Suprapubic skin (tissue), 4 donors: ENCODE results near the gene SBK1. TPM values are rescaled to one million over a fixed set of nuclear protein-coding genes. Genes with fewer than 3 reads are reported as not detected.

Experiments
- DNase-seq, 2 donors: peaks; one replicate each; pipeline ENCODE4 v3.0.0-alpha.2; 2019; ENCODE audit warnings: low spot score in 2 of 2
- H3K27ac ChIP-seq: fragments of 200-600 bp; sonication (generic); one replicate; pipeline ENCODE4 v1.5.1; 2019
- H3K27me3 ChIP-seq: fragments of 200-600 bp; sonication (generic); one replicate; pipeline ENCODE4 v1.5.1; 2019
- H3K36me3 ChIP-seq: fragments of 200-600 bp; sonication (generic); one replicate; pipeline ENCODE4 v1.5.1; 2019
- H3K4me1 ChIP-seq: fragments of 200-600 bp; sonication (generic); one replicate; pipeline ENCODE4 v1.5.1; 2019
- H3K4me3 ChIP-seq: fragments of 200-600 bp; sonication (generic); one replicate; pipeline ENCODE4 v1.5.1; 2019; ENCODE audit warnings: mild to moderate bottlenecking
- H3K9me3 ChIP-seq: fragments of 200-600 bp; sonication (generic); one replicate; pipeline ENCODE4 v1.5.1; 2019
- EP300 ChIP-seq: sonication (generic); formaldehyde crosslinking; IDR thresholded peaks from one replicate; pipeline ENCODE4 v1.6.1; 2017; ENCODE audit warnings: antibody characterized with exemption
- POLR2A ChIP-seq, 2 donors: fragments of 450-650 bp; IDR thresholded peaks; one replicate each; pipeline ENCODE4 v1.6.1; 2017; ENCODE audit warnings: antibody characterized with exemption in 2 of 2, mild to moderate bottlenecking in 2 of 2, moderate library complexity in 2 of 2
- POLR2AphosphoS5 ChIP-seq, 3 donors: sonication (generic); formaldehyde crosslinking; IDR thresholded peaks; one replicate each; pipeline ENCODE4 v1.6.1; 2017; ENCODE audit warnings: antibody characterized with exemption in 3 of 3
- WGBS: methylation state at CpG from one replicate; pipeline ENCODE4 v1.1.5; 2018; 5-methylcytosine and 5-hydroxymethylcytosine counted together
- total RNA-seq, 4 donors: library from RNA; depleted of rRNA; stranded (reverse); fragments of >200 nt; gene quantifications; one replicate each; pipeline ENCODE4 v1.1.0, GENCODE V29; 2016
- TF ChIP-seq, protein P1 (sequence below), 2 donors: fragments of 200-600 bp in 1 of 2; fragments of 450-650 bp in 1 of 2; sonication (generic) in 1 of 2; IDR thresholded peaks; one replicate each; pipeline ENCODE4 v1.5.1; 2016 to 2019; ENCODE audit warnings: antibody characterized with exemption in 2 of 2, mild to moderate bottlenecking in 1 of 2, moderate library complexity in 1 of 2

The SBK1 gene
- total RNA-seq, 4 donors from 2014 or later = 0.49 to 2.7 (median 2.2) TPM

DNA sequence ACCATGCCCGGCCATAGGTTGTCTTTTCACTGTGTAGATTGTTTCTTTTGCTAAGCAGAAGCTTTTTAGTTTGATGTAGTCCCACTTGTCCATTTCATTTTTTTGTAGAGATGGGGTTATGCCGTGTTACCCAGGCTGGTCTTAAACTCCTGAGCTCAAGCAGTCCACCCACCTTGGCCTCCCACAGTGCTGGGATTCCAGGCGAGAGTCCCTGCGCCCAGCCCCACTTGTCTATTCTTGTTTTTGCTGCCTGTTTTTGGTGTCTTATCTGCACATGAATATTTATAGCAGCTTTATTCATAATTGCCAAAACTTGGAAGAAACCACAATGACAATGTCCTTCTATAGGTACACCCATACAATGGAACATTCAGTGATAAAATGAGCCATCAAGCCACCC lies 18.8 kb upstream of the SBK1 start:
- Histone ChIP-seq H3K9me3 (no peaks in the 10 kb centered on the region), H3K27ac (no peak overlapping the region), H3K4me1 (peaks cover 8% of the 10 kb centered on the region), H3K4me3 (no peak overlapping the region), H3K36me3 (no peaks in the 10 kb centered on the region), H3K27me3 (peaks cover 20% of the 10 kb centered on the region)
- DNase-seq = no peak
- 52% methylated on average over 4 of the region's 4 CpGs for WGBS
- TF ChIP-seq POLR2A (IDR thresholded peaks at IDR 0.05) = no peak
- TF ChIP-seq POLR2AphosphoS5 (IDR thresholded peaks at IDR 0.05) = no peak
- no peak for TF ChIP-seq EP300
- TF ChIP-seq, protein P1, sequence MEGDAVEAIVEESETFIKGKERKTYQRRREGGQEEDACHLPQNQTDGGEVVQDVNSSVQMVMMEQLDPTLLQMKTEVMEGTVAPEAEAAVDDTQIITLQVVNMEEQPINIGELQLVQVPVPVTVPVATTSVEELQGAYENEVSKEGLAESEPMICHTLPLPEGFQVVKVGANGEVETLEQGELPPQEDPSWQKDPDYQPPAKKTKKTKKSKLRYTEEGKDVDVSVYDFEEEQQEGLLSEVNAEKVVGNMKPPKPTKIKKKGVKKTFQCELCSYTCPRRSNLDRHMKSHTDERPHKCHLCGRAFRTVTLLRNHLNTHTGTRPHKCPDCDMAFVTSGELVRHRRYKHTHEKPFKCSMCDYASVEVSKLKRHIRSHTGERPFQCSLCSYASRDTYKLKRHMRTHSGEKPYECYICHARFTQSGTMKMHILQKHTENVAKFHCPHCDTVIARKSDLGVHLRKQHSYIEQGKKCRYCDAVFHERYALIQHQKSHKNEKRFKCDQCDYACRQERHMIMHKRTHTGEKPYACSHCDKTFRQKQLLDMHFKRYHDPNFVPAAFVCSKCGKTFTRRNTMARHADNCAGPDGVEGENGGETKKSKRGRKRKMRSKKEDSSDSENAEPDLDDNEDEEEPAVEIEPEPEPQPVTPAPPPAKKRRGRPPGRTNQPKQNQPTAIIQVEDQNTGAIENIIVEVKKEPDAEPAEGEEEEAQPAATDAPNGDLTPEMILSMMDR (IDR thresholded peaks at IDR 0.05) = no peak

DNA sequence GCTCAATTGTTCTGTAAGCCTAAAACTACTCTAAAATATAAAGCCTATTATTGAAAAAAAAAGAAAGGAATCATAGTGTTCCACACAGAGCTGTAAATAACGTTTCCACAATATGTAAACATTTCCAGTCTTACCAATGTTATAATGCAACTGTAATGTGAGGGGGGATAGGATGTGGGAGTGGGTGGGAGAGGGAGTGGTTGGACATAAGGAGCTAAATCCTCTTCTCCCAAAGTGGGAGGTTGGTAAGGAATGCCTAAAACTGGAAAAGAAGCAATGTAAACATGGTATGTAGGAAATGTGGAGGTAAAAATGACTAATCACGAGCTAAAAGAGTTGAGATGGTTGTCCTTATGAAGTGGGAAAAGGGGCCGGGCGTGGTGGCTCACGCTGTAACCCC lies 17.6 kb upstream of the SBK1 start:
- H3K36me3 ChIP-seq = no peaks in the 10 kb centered on the region
- no peak overlapping the region for H3K27ac ChIP-seq
- 70% methylated on average over 5 of the region's 5 CpGs for WGBS
- H3K9me3 ChIP-seq = no peaks in the 10 kb centered on the region
- TF ChIP-seq POLR2AphosphoS5 (IDR thresholded peaks at IDR 0.05) = no peak
- no peak for TF ChIP-seq POLR2A (IDR thresholded peaks at IDR 0.05)
- TF ChIP-seq EP300 = no peak
- TF ChIP-seq, protein P1 (IDR thresholded peaks at IDR 0.05) = no peak
- no peak overlapping the region for H3K4me3 ChIP-seq
- H3K4me1 ChIP-seq = peaks cover 8% of the 10 kb centered on the region
- DNase-seq = no peak
- H3K27me3 ChIP-seq = peaks cover 20% of the 10 kb centered on the region

DNA sequence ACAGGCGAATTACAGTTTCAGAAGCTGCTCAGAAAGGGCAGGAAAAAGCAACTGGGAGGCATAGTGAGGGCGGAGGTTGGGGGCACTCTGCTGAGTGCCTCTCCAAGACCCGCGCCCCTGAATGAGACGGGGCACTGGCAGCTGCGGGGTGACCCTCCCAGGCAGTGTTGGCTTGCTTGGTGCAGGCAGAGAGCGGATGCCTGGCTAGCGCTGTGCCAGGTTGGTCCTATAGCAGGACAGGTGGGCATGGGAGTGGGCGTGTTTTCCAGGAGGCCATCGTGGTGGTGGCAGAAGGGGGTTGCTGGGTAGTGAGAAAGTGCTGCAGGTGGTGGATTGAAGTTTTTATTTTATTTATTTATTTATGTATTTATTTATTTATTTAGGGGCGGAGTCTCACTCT lies 16.0 kb upstream of the SBK1 start:
- Histone ChIP-seq H3K9me3 (no peaks in the 10 kb centered on the region), H3K27ac (no peak overlapping the region), H3K36me3 (no peaks in the 10 kb centered on the region), H3K4me1 (peaks cover 8% of the 10 kb centered on the region), H3K4me3 (no peak overlapping the region), H3K27me3 (peaks cover 20% of the 10 kb centered on the region)
- no peak for DNase-seq
- TF ChIP-seq EP300 (no peak), POLR2AphosphoS5 (IDR thresholded peaks at IDR 0.05) (no peak), POLR2A (IDR thresholded peaks at IDR 0.05) (no peak)
- TF ChIP-seq, protein P1 (IDR thresholded peaks at IDR 0.05) = no peak
- WGBS = 82% methylated on average over 10 of the region's 11 CpGs

DNA sequence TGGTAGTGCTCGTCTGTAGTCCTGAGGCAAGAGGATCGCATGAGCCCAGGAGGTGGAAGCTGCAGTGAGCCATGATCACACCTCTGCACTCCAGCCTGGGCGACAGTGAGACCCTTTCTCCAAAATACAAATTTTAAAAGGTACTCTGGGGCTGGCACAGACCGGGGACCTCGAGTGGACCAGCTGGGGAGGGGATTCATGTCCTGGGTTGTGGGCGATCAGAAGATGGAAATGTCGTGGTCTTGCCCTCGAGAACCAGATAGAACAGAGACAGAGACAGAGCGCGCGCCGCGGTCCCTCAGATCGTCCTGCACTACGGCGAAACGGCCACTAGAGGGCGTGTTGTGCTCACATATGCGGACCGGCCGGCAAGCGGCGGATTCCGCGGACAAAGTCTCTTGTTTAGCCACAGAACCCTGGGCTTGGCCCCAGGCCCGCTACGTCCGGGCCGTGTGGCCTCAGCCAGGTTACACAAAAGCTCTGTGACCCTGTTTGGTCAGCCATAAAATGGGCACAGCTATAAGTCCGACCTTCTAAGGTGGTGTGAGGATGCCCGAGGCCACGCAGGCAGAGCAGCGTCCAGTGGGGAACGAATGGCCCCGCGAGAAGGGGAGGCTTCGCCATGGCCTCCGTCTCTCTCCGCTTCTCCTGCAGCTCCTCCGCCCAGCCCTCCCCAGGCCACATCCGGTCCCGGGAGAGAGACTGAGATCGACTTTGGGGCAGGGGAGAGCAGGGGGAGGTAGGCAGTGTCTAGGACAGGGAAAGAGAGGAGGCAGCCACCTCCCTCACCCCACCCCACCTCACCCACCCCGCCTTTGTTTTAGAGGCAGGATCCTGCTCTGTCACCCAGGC lies 14.6 kb upstream of the SBK1 start:
- H3K27me3 ChIP-seq = peaks cover 20% of the 10 kb centered on the region
- peaks cover 8% of the 10 kb centered on the region for H3K4me1 ChIP-seq
- H3K27ac ChIP-seq = no peak overlapping the region
- peak; percentile 87 to 92 for DNase-seq
- peak overlapping the region; percentile 38 for H3K4me3 ChIP-seq
- TF ChIP-seq EP300 (no peak), POLR2AphosphoS5 (IDR thresholded peaks at IDR 0.05) (no peak), POLR2A (IDR thresholded peaks at IDR 0.05) (no peak)
- TF ChIP-seq, protein P1 (IDR thresholded peaks at IDR 0.05) = peak; percentile 86 to 93
- WGBS = 2% methylated on average over 39 of the region's 44 CpGs
- H3K9me3 ChIP-seq = no peaks in the 10 kb centered on the region
- no peaks in the 10 kb centered on the region for H3K36me3 ChIP-seq

DNA sequence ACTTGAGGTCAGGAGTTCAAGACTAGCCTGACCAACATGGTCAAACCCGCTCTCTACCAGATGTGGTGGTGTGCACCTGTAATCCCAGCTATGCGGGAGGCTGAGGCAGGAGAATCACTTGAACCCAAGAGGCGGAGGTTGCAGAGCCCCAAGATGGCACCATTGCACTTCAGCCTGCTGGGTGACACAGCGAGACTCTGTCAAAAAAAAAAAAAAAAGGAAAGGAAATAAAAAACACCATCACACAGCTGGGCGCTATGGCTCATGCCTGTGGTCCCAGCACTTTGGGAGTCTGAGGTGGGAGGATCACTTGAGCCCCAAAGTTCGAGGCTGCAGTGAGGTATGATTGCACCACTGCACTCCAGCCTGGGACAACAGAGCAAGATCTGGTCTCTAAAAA lies 13.3 kb upstream of the SBK1 start:
- Histone ChIP-seq H3K27me3 (peaks cover 17% of the 10 kb centered on the region), H3K4me3 (no peak overlapping the region), H3K9me3 (no peaks in the 10 kb centered on the region), H3K4me1 (peaks cover 8% of the 10 kb centered on the region), H3K27ac (no peak overlapping the region), H3K36me3 (no peaks in the 10 kb centered on the region)
- no peak for TF ChIP-seq POLR2AphosphoS5 (IDR thresholded peaks at IDR 0.05)
- TF ChIP-seq, protein P1 (IDR thresholded peaks at IDR 0.05) = no peak
- TF ChIP-seq EP300 = no peak
- TF ChIP-seq POLR2A (IDR thresholded peaks at IDR 0.05) = no peak
- no peak for DNase-seq
- 88% methylated on average over 6 of the region's 6 CpGs for WGBS
